Loucy (cell line): ENCODE data around the gene FAM168B.

Experiments used
- CTCF ChIP-seq: fragments of 200-600 bp; sonication (generic); conservative IDR thresholded peaks from 2 replicates; pipeline ENCODE4 v1.5.1; 2014; ENCODE audit warnings: mild to moderate bottlenecking, antibody characterized with exemption, low read length
- EZH2phosphoT487 ChIP-seq: fragments of 200-600 bp; IDR thresholded peaks from 2 replicates; pipeline ENCODE4 v1.6.1; 2018; ENCODE audit warnings: antibody characterized with exemption, mild to moderate bottlenecking, moderate library complexity, borderline replicate concordance

GRCh38 chr2:131121464-131121863 is 28.2 kb upstream of the FAM168B start:
- no peak for TF ChIP-seq CTCF
- TF ChIP-seq EZH2phosphoT487, result no peak
